Testis (tissue), 3 donors: ENCODE measurements around the gene PDE4B. TPM values are rescaled to one million over a fixed set of nuclear protein-coding genes. Genes with fewer than 3 reads are reported as not detected.
"Not testable (repeated sequence)": the region's sequence is repeated elsewhere in the genome, so short reads cannot be mapped to it uniquely, and the experiment has no call there.

Source experiments
- DNase-seq: peaks from one replicate; pipeline ENCODE4 v3.0.0-alpha.2; 2019
- H3K27ac ChIP-seq, 2 donors: fragments of 200-600 bp; sonication (generic); one replicate each; pipeline ENCODE4 v1.5.1; 2019
- H3K27me3 ChIP-seq: fragments of 200-600 bp; sonication (generic); one replicate; pipeline ENCODE4 v1.5.1; 2019
- H3K36me3 ChIP-seq: fragments of 200-600 bp; sonication (generic); one replicate; pipeline ENCODE4 v1.5.1; 2017; ENCODE audit warnings: low read depth; ENCODE audit errors: missing control alignments
- H3K4me1 ChIP-seq: fragments of 200-600 bp; sonication (generic); one replicate; pipeline ENCODE4 v1.5.1; 2019
- H3K4me3 ChIP-seq, 2 donors: fragments of 200-600 bp; sonication (generic); one replicate each; pipeline ENCODE4 v1.5.1; 2017 to 2019
- H3K9me3 ChIP-seq: fragments of 200-600 bp; sonication (generic); one replicate; pipeline ENCODE4 v1.5.1; 2017
- POLR2A ChIP-seq: fragments of 450-650 bp; IDR thresholded peaks from one replicate; pipeline ENCODE4 v1.6.1; 2017; ENCODE audit warnings: antibody characterized with exemption, mild to moderate bottlenecking, moderate library complexity
- WGBS, 2 donors: methylation state at CpG; one replicate each; pipeline ENCODE4 v1.1.5; 2018; 5-methylcytosine and 5-hydroxymethylcytosine counted together
- intact Hi-C: fragments of 100-400 bp; cut with DNase I; formaldehyde crosslinking; loops from one replicate; pipeline ENCODE4 v1.15.1; 2023; ENCODE audit warnings: low total_unique reads
- polyA plus RNA-seq: library from polyadenylated mRNA; stranded (reverse); fragments of 350-450 nt; fragmentation: Illumina TruSeq; extraction: RNeasy Lipid Tissue Mini Kit (QIAGEN cat#74804); gene quantifications from one replicate; pipeline ENCODE4 v1.2.3, GENCODE V29; 2014; ENCODE audit warnings: low read depth, low replicate concordance; ENCODE audit not compliant: insufficient read depth
- total RNA-seq, 2 donors: library from RNA; depleted of rRNA; stranded (reverse); fragments of >200 nt; gene quantifications; one replicate each; pipeline ENCODE4 v1.2.3, GENCODE V29; 2016
- TF ChIP-seq, protein P1 (sequence below), 3 experiments: fragments of 450-650 bp in 2 of 3; fragments of 200-600 bp in 1 of 3; sonication (generic) in 1 of 3; IDR thresholded peaks; one replicate each; pipeline ENCODE4 v1.5.1; 2016 to 2019; ENCODE audit warnings: antibody characterized with exemption in 3 of 3, mild to moderate bottlenecking in 2 of 3, moderate library complexity in 1 of 3

The PDE4B gene
- total and polyA plus RNA-seq, 3 donors from 2014 or later, result 11.5 to 16.1 (median 12.4) TPM

DNA sequence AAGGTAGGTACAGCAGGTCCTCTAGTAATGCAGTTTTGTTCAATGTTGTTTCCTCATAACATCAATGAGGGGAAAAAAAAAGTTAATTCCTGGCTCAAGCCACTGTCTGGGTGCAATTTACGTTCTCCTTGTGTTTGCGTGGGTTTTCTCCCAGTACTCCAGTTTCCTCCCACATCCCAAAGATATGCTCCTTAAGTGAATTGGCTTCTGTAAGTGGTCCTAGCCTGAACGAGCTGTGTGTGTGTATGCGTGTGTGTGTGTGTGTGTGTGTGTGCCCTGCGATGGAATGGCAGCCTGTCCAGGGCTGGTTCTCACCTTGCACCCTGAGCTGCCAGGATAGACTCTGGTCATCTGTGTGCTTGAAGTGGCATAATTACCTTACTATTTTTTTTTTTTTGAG, 332.0 kb downstream of the PDE4B start:
- no peak for DNase-seq
- 32 to 54% methylated on average over 5 of the region's 5 CpGs for WGBS, 2 donors
- intact Hi-C loops, result no loop called here

DNA sequence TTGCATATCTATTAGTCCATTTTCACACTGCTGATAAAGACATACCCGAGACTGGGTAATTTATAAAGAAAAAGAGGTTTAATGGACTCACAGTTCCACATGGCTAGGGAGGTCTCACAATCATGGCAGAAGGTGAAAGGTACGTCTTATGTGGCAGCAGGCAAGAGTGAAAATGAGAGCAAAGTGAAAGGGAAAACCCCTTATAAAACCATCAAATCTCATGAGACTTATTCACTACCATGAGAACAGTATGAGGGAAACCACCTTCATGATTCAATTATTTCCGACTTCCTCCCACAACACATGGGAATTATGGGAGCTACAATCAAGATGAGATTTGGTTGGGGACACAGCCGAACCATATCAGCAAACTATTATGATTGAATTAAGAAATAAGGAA, 335.9 kb downstream of the PDE4B start:
- H3K9me3 ChIP-seq, H3K27me3 ChIP-seq, DNase-seq, H3K4me3 ChIP-seq, intact Hi-C loops, H3K4me1 ChIP-seq, H3K27ac ChIP-seq, H3K36me3 ChIP-seq: not testable (repeated sequence)
- WGBS, 2 donors, result 73 to 74% methylated on average over 4 of the region's 4 CpGs

More for the DNA sequence above, 332.0 kb downstream of the PDE4B start:
- Histone ChIP-seq H3K27me3 (no peaks in the 10 kb centered on the region), H3K36me3 (no peaks in the 10 kb centered on the region), H3K4me1 (no peaks in the 10 kb centered on the region), H3K4me3 (no peak overlapping the region), H3K9me3 (no peaks in the 10 kb centered on the region), H3K27ac (no peak overlapping the region)
- no peak for TF ChIP-seq POLR2A
- TF ChIP-seq, protein P1, sequence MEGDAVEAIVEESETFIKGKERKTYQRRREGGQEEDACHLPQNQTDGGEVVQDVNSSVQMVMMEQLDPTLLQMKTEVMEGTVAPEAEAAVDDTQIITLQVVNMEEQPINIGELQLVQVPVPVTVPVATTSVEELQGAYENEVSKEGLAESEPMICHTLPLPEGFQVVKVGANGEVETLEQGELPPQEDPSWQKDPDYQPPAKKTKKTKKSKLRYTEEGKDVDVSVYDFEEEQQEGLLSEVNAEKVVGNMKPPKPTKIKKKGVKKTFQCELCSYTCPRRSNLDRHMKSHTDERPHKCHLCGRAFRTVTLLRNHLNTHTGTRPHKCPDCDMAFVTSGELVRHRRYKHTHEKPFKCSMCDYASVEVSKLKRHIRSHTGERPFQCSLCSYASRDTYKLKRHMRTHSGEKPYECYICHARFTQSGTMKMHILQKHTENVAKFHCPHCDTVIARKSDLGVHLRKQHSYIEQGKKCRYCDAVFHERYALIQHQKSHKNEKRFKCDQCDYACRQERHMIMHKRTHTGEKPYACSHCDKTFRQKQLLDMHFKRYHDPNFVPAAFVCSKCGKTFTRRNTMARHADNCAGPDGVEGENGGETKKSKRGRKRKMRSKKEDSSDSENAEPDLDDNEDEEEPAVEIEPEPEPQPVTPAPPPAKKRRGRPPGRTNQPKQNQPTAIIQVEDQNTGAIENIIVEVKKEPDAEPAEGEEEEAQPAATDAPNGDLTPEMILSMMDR (IDR thresholded peaks at IDR 0.05), result no peak

- intact Hi-C loops, result no loop called here
- no peak for TF ChIP-seq POLR2A
- TF ChIP-seq, protein P1 (IDR thresholded peaks at IDR 0.05), result no peak
- Histone ChIP-seq H3K4me1 (no peaks in the 10 kb centered on the region), H3K27ac (no peak overlapping the region), H3K27me3 (no peaks in the 10 kb centered on the region), H3K9me3 (no peaks in the 10 kb centered on the region), H3K36me3 (no peaks in the 10 kb centered on the region), H3K4me3 (no peak overlapping the region)
- no peak for DNase-seq
- 75 to 83% methylated on average over 5 of the region's 5 CpGs for WGBS, 2 donors
Measured at GRCh38 chr1:66132324-66132723, 339.6 kb downstream of the PDE4B start.

- intact Hi-C loops, result no loop called here
- TF ChIP-seq, protein P1 (IDR thresholded peaks at IDR 0.05), result no peak
- TF ChIP-seq POLR2A, result no peak
- WGBS, 2 donors, result 91 to 94% methylated on average over 1 of the region's 1 CpG
Measured at GRCh38 chr1:66134004-66134403, 341.3 kb downstream of the PDE4B start.

GRCh38 chr1:66135161-66135560, 342.5 kb downstream of the PDE4B start:
- Histone ChIP-seq H3K27ac (no peak overlapping the region), H3K4me1 (no peaks in the 10 kb centered on the region), H3K4me3 (no peak overlapping the region), H3K36me3 (no peaks in the 10 kb centered on the region), H3K27me3 (no peaks in the 10 kb centered on the region), H3K9me3 (no peaks in the 10 kb centered on the region)
- no peak for TF ChIP-seq POLR2A
- TF ChIP-seq, protein P1 (IDR thresholded peaks at IDR 0.05), result no peak
- DNase-seq, result no peak
- intact Hi-C loops, result no loop called here
- WGBS, 2 donors, result 90 to 92% methylated on average over 2 of the region's 2 CpGs

More at GRCh38 chr1:66134004-66134403, 341.3 kb downstream of the PDE4B start:
- H3K36me3 ChIP-seq, result no peaks in the 10 kb centered on the region
- no peak overlapping the region for H3K4me3 ChIP-seq
- no peak overlapping the region for H3K27ac ChIP-seq
- H3K4me1 ChIP-seq, result no peaks in the 10 kb centered on the region
- H3K27me3 ChIP-seq, result no peaks in the 10 kb centered on the region
- DNase-seq, result no peak
- H3K9me3 ChIP-seq, result no peaks in the 10 kb centered on the region

DNA sequence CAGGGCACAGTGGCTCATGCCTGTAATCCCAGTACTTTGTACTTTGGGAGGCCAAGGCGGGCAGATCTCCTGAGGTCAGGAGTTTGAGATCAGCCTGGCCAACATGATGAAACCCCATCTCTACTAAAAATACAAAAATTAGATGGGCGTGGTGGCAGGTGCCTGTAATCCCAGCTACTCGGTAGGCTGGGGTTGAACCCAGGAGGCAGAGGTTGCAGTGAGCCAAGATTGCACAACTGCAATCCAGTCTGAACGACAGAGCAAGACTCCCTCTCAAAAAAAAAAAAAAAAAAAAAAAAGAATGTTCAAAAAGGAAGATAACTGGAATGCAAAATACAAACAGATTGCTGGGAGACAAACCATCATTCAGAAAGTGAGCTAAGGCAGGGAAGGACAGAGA, 343.7 kb downstream of the PDE4B start:
- H3K36me3 ChIP-seq, intact Hi-C loops, H3K4me3 ChIP-seq, DNase-seq, H3K9me3 ChIP-seq, H3K27me3 ChIP-seq, H3K27ac ChIP-seq, H3K4me1 ChIP-seq: not testable (repeated sequence)
- WGBS, 2 donors, result 73 to 89% methylated on average over 4 of the region's 4 CpGs
